Activated naive CD8-positive, alpha-beta T cell treated with anti-CD3 and anti-CD28 coated beads for 36 hours (primary cell): ENCODE data around the gene WDR43. TPM values are rescaled to one million over a fixed set of nuclear protein-coding genes. Genes with fewer than 3 reads are reported as not detected.

ENCODE experiments used
- DNase-seq: peaks from one replicate; pipeline ENCODE4 v3.0.0; 2021
- H3K27ac Mint-ChIP-seq: one replicate; pipeline ENCODE4 v1.8.0; 2022; ENCODE audit warnings: mild to moderate bottlenecking, moderate library complexity, mixed read lengths
- H3K27me3 Mint-ChIP-seq: one replicate; pipeline ENCODE4 v1.8.0; 2022; ENCODE audit warnings: mild to moderate bottlenecking, mixed read lengths
- H3K36me3 Mint-ChIP-seq: one replicate; pipeline ENCODE4 v1.8.0; 2021; ENCODE audit warnings: mild to moderate bottlenecking, mixed read lengths
- H3K4me1 Mint-ChIP-seq: one replicate; pipeline ENCODE4 v1.8.0; 2021; ENCODE audit warnings: mixed read lengths
- H3K4me3 Mint-ChIP-seq: one replicate; pipeline ENCODE4 v1.8.0; 2022; ENCODE audit warnings: mild to moderate bottlenecking, moderate library complexity, mixed read lengths
- H3K9me3 Mint-ChIP-seq: one replicate; pipeline ENCODE4 v1.8.0; 2022; ENCODE audit warnings: mixed read lengths
- total RNA-seq, 2 experiments: library from RNA; stranded (reverse); gene quantifications; one replicate each; pipeline ENCODE4 v1.2.3, GENCODE V29; 2021

WDR43 gene
- total RNA-seq, 2 experiments from 2014 or later = 179 to 191 TPM

- Mint-ChIP-seq H3K9me3 (no peaks in the 10 kb centered on the region), H3K27me3 (no peaks in the 10 kb centered on the region), H3K36me3 (no peaks in the 10 kb centered on the region), H3K4me1 (no peaks in the 10 kb centered on the region), H3K4me3 (no peak overlapping the region), H3K27ac (no peak overlapping the region)
- no peak for DNase-seq
Observed at GRCh38 chr2:28989973-28990372, 95.5 kb downstream of the WDR43 start.

- Mint-ChIP-seq H3K4me3 (no peak overlapping the region), H3K27me3 (no peaks in the 10 kb centered on the region), H3K4me1 (no peaks in the 10 kb centered on the region), H3K36me3 (no peaks in the 10 kb centered on the region), H3K27ac (no peak overlapping the region), H3K9me3 (no peaks in the 10 kb centered on the region)
- no peak for DNase-seq
Observed at GRCh38 chr2:28990445-28990844, 96.0 kb downstream of the WDR43 start.

- H3K27ac Mint-ChIP-seq = no peak overlapping the region
- no peak overlapping the region for H3K4me3 Mint-ChIP-seq
- DNase-seq = no peak
- no peaks in the 10 kb centered on the region for H3K9me3 Mint-ChIP-seq
- no peaks in the 10 kb centered on the region for H3K4me1 Mint-ChIP-seq
- H3K27me3 Mint-ChIP-seq = no peaks in the 10 kb centered on the region
- H3K36me3 Mint-ChIP-seq = no peaks in the 10 kb centered on the region
Observed at GRCh38 chr2:28991021-28991420, 96.6 kb downstream of the WDR43 start.

GRCh38 chr2:28991460-28991859 lies 97.0 kb downstream of the WDR43 start:
- H3K36me3 Mint-ChIP-seq = no peaks in the 10 kb centered on the region
- no peaks in the 10 kb centered on the region for H3K9me3 Mint-ChIP-seq
- no peaks in the 10 kb centered on the region for H3K4me1 Mint-ChIP-seq
- H3K27ac Mint-ChIP-seq = no peak overlapping the region
- no peak overlapping the region for H3K4me3 Mint-ChIP-seq
- no peaks in the 10 kb centered on the region for H3K27me3 Mint-ChIP-seq
- no peak for DNase-seq

DNA sequence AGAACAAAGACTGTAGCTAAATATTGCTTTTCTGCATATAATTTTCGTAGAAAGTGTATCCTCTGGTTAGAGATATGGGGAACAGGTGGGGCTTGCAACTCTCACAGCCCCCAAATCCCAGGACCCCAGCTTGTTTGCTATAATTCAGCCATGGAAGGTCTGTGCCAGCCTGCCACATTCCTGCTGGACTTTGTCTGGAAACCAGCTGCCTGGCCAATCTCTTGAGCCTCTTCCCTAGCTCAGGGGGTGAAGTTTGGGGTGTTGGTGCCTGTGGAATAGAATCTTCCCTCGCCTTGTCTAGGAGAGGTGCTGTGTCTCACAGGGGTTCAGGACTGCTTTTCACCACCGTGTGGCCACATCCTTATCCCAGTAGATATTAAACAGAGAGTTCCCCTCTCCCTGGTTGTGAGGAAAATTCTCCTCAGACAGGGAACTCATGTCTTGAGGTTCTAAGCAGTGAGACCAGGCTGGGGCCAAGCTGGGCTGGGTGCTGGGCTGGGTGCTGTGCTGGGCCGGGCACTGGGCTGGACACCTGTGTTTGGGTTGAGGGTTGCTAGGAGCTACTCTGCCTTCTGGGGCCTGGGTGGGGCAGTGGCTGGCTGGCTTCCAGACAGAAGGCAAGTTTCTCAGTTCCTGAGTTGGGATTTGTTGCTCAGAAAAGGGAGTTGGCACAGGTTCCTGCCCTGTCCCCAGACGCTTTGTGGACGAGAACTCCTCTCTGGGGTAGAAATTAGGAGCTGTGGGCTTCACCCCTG lies 98.9 kb downstream of the WDR43 start:
- Mint-ChIP-seq H3K27ac (no peak overlapping the region), H3K4me1 (no peaks in the 10 kb centered on the region), H3K4me3 (no peak overlapping the region), H3K9me3 (no peaks in the 10 kb centered on the region), H3K27me3 (no peaks in the 10 kb centered on the region), H3K36me3 (no peaks in the 10 kb centered on the region)
- no peak for DNase-seq

- Mint-ChIP-seq H3K36me3 (no peaks in the 10 kb centered on the region), H3K27ac (no peak overlapping the region), H3K4me3 (no peak overlapping the region), H3K4me1 (no peaks in the 10 kb centered on the region), H3K9me3 (no peaks in the 10 kb centered on the region), H3K27me3 (no peaks in the 10 kb centered on the region)
- DNase-seq = no peak
Observed at GRCh38 chr2:28994074-28994473, 99.6 kb downstream of the WDR43 start.

DNA sequence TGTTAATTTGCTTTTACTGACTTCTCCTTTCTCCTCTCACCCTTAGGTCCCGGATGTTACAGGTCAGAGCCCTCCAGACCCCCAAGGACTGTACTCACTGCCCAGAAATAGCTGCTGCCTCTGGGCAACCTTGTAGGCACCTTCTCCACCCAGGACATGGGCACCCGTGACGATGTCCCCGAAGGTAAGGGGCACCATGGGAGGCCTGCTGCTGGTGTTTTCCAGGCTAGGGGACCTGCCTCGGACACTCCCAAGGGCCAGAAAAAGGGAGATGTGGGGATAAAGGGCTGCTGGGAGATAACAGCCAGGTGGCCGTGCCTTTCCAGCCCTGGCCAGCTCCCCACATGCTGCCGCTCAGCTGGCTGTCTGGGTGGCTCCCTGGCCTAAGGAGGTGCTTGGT lies 100.2 kb downstream of the WDR43 start:
- no peak for DNase-seq
- Mint-ChIP-seq H3K27ac (no peak overlapping the region), H3K36me3 (no peaks in the 10 kb centered on the region), H3K27me3 (no peaks in the 10 kb centered on the region), H3K4me3 (no peak overlapping the region), H3K9me3 (no peaks in the 10 kb centered on the region), H3K4me1 (no peaks in the 10 kb centered on the region)

- no peaks in the 10 kb centered on the region for H3K9me3 Mint-ChIP-seq
- H3K27ac Mint-ChIP-seq = no peak overlapping the region
- no peak for DNase-seq
- no peaks in the 10 kb centered on the region for H3K27me3 Mint-ChIP-seq
- no peak overlapping the region for H3K4me3 Mint-ChIP-seq
- peaks cover 9% of the 10 kb centered on the region for H3K4me1 Mint-ChIP-seq
- no peaks in the 10 kb centered on the region for H3K36me3 Mint-ChIP-seq
Observed at GRCh38 chr2:28995765-28996750, 101.6 kb downstream of the WDR43 start.

DNA sequence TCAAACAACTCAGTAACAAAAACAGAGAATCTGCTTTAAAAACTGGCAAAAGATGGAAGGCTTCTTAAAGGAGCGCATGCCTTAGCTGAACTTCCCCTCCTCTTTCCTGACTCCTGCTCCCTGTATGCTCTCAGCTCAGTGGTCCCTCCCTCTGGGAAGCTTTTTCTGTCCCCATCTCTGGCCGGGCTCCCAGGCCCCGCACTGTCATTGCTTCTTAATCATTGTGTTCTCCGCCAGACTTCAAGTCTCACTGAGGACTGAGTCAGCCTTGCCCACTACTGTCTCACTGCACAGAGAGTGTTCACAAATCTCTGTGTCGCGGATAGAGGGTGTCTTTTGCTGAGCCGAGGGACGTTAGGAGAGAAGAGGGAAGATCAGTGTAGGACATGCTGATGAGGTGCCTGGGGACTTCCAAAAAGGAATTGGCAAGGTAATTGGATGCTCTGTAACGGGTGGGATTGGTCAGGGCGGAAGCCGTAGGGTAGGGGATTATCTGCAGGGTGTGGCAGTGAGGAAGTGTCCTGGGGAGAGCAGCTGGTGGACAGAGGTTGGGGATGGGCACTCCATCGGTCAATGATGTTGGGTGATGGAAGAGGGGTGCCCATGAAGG lies 102.9 kb downstream of the WDR43 start:
- H3K27ac Mint-ChIP-seq = no peak overlapping the region
- no peak overlapping the region for H3K4me3 Mint-ChIP-seq
- DNase-seq = no peak
- no peaks in the 10 kb centered on the region for H3K9me3 Mint-ChIP-seq
- no peaks in the 10 kb centered on the region for H3K27me3 Mint-ChIP-seq
- no peaks in the 10 kb centered on the region for H3K36me3 Mint-ChIP-seq
- peaks cover 10% of the 10 kb centered on the region for H3K4me1 Mint-ChIP-seq

Other genes starting within 250 kb of the WDR43 start
- 100 to 1,000 TPM; 229 to 232 TPM for gene PPP1CB, start 142.8 kb upstream of the WDR43 start, total RNA-seq
- gene SPDYA, start 83.8 kb upstream of the WDR43 start, total RNA-seq = under 1 TPM; 0.40 to 0.85 TPM
- gene TRMT61B, start 24.4 kb upstream of the WDR43 start, total RNA-seq = 10 to 100 TPM; 18.9 to 20.6 TPM
- gene TOGARAM2, start 86.6 kb downstream of the WDR43 start, total RNA-seq = 1 to 10 TPM; 1.9 to 2.0 TPM
- gene PCARE, start 179.9 kb downstream of the WDR43 start, total RNA-seq = not detected
- 10 to 100 TPM; 15.8 to 18.7 TPM for gene CLIP4, start 220.7 kb downstream of the WDR43 start, total RNA-seq